ENCODE results near the gene DGAT2.

DGAT2 gene

GRCh38 chr11:75760710-75761493 lies 7.7 kb upstream of the DGAT2 start:
- no peak for DNase-seq (ENCODE audit: low read depth in 1 of 2, low spot score in 1 of 2)
- in situ Hi-C loops (cut with HindIII; ENCODE audit: low pct_unique_long_range_greater_than_20kb, low sequenced_read_pairs), result no loop called here

GRCh38 chr11:75762158-75762557 lies 6.4 kb upstream of the DGAT2 start:
- no peak for TF ChIP-seq JUND (IDR thresholded peaks at IDR 0.05; ENCODE audit: low read depth)
- no peak for DNase-seq (ENCODE audit: low read depth in 1 of 2, low spot score in 1 of 2)
- in situ Hi-C loops (cut with HindIII; ENCODE audit: low pct_unique_long_range_greater_than_20kb, low sequenced_read_pairs), result no loop called here

More at GRCh38 chr11:75760710-75761493, 7.7 kb upstream of the DGAT2 start:
- TF ChIP-seq JUND (IDR thresholded peaks at IDR 0.05; ENCODE audit: low read depth), result no peak

- in situ Hi-C loops (cut with HindIII; ENCODE audit: low pct_unique_long_range_greater_than_20kb, low sequenced_read_pairs), result no loop called here
- no peak for TF ChIP-seq JUND (IDR thresholded peaks at IDR 0.05; ENCODE audit: low read depth)
- peak in 1 of 2 experiments; percentile 32 for DNase-seq (ENCODE audit: low read depth in 1 of 2, low spot score in 1 of 2)
Observed at GRCh38 chr11:75762885-75763284, 5.7 kb upstream of the DGAT2 start.

- DNase-seq (ENCODE audit: low read depth in 1 of 2, low spot score in 1 of 2), result no peak
- in situ Hi-C loops (cut with HindIII; ENCODE audit: low pct_unique_long_range_greater_than_20kb, low sequenced_read_pairs), result no loop called here
- TF ChIP-seq JUND (IDR thresholded peaks at IDR 0.05; ENCODE audit: low read depth), result no peak
Observed at GRCh38 chr11:75763846-75764245, 4.7 kb upstream of the DGAT2 start.

GRCh38 chr11:75765116-75765515 lies 3.5 kb upstream of the DGAT2 start:
- TF ChIP-seq JUND (IDR thresholded peaks at IDR 0.05; ENCODE audit: low read depth), result no peak
- in situ Hi-C loops (cut with HindIII; ENCODE audit: low pct_unique_long_range_greater_than_20kb, low sequenced_read_pairs), result no loop called here
- no peak for DNase-seq (ENCODE audit: low read depth in 1 of 2, low spot score in 1 of 2)

GRCh38 chr11:75766443-75767227 lies 1.9 kb upstream of the DGAT2 start:
- DNase-seq (ENCODE audit: low read depth in 1 of 2, low spot score in 1 of 2), result no peak
- in situ Hi-C loops (cut with HindIII; ENCODE audit: low pct_unique_long_range_greater_than_20kb, low sequenced_read_pairs), result no loop called here
- TF ChIP-seq JUND (IDR thresholded peaks at IDR 0.05; ENCODE audit: low read depth), result no peak

- no peak for DNase-seq (ENCODE audit: low read depth in 1 of 2, low spot score in 1 of 2)
- no peak for TF ChIP-seq JUND (IDR thresholded peaks at IDR 0.05; ENCODE audit: low read depth)
- in situ Hi-C loops (cut with HindIII; ENCODE audit: low pct_unique_long_range_greater_than_20kb, low sequenced_read_pairs), result no loop called here
Observed at GRCh38 chr11:75767228-75767572, 1.4 kb upstream of the DGAT2 start.

GRCh38 chr11:75767793-75768111 lies 826 bp upstream of the DGAT2 start:
- DNase-seq (ENCODE audit: low read depth in 1 of 2, low spot score in 1 of 2), result no peak
- TF ChIP-seq JUND (IDR thresholded peaks at IDR 0.05; ENCODE audit: low read depth), result no peak
- in situ Hi-C loops (cut with HindIII; ENCODE audit: low pct_unique_long_range_greater_than_20kb, low sequenced_read_pairs), result no loop called here

- peak; percentile 23 to 33 for DNase-seq (ENCODE audit: low read depth in 1 of 2, low spot score in 1 of 2)
- no peak for TF ChIP-seq JUND (IDR thresholded peaks at IDR 0.05; ENCODE audit: low read depth)
- in situ Hi-C loops (cut with HindIII; ENCODE audit: low pct_unique_long_range_greater_than_20kb, low sequenced_read_pairs), result no loop called here
Observed at GRCh38 chr11:75768909-75769771, 562 bp downstream of the DGAT2 start.

GRCh38 chr11:75770102-75770501 lies 1.5 kb downstream of the DGAT2 start:
- in situ Hi-C loops (cut with HindIII; ENCODE audit: low pct_unique_long_range_greater_than_20kb, low sequenced_read_pairs), result no loop called here
- TF ChIP-seq JUND (IDR thresholded peaks at IDR 0.05; ENCODE audit: low read depth), result no peak
- no peak for DNase-seq (ENCODE audit: low read depth in 1 of 2, low spot score in 1 of 2)

- no peak for TF ChIP-seq JUND (IDR thresholded peaks at IDR 0.05; ENCODE audit: low read depth)
- DNase-seq (ENCODE audit: low read depth in 1 of 2, low spot score in 1 of 2), result no peak
- in situ Hi-C loops (cut with HindIII; ENCODE audit: low pct_unique_long_range_greater_than_20kb, low sequenced_read_pairs), result no loop called here
Observed at GRCh38 chr11:75771646-75772410, 3.2 kb downstream of the DGAT2 start.
